HepG2 (cell line): ENCODE measurements around the gene WDR48. TPM values are rescaled to one million over a fixed set of nuclear protein-coding genes. Genes with fewer than 3 reads are reported as not detected.

Experiments
- ATAC-seq: fragments of 200-7000 bp; cut with Tn5 transposase; 3 replicates; pipeline ENCODE4 v1.9.1; 2020; ENCODE audit warnings: mild to moderate bottlenecking, moderate library complexity
- BruUV-seq: library from RNA; stranded (reverse); fragments of 400-500 nt; replicated peaks from 2 replicates; lab custom pipeline; 2021; lab: Mats Ljungman, UMichigan
- CTCF ChIA-PET: fragments of 300-600 bp; formaldehyde crosslinking; extraction: SDS; loops from one replicate; lab custom pipeline; 2021; ENCODE audit warnings: low total read pairs, inconsistent platforms, low intra/inter-chr PET ratio; lab: Yijun Ruan, JAX
- POLR2A ChIA-PET: fragments of 350-600 bp; sonication (Branson Sonifier 250); formaldehyde crosslinking; loops from one replicate; lab custom pipeline; 2020; ENCODE audit warnings: antibody characterized with exemption, inconsistent platforms; lab: Yijun Ruan, JAX
- DNase-seq: peaks from one replicate; pipeline ENCODE4 v3.0.0-alpha.2; 2015; ENCODE audit warnings: low spot score
- FAIRE-seq: peaks from 3 replicates; lab custom pipeline; 2011; peaks lifted over from hg19 to GRCh38; lab: Jason Lieb, UNC
- H2AFZ ChIP-seq: one replicate; pipeline ENCODE4 v1.6.1; 2011; ENCODE audit warnings: low read length, inconsistent platforms
- H3K27ac ChIP-seq: fragments of 300-600 bp; 3 replicates; pipeline ENCODE4 v1.8.0; 2011; ENCODE audit warnings: mixed run types, mild to moderate bottlenecking, mixed read lengths, low read length, inconsistent platforms; ENCODE audit not compliant: insufficient read depth; ENCODE audit errors: extremely low read length
- H3K27me3 ChIP-seq, 2 experiments: fragments of 200-600 bp in 1 of 2; 2 replicates in 1 of 2; 3 replicates in 1 of 2; pipeline versions ENCODE4 v1.6.0 to v1.8.0; 2011; ENCODE audit warnings: low read length in 2 of 2, mild to moderate bottlenecking in 2 of 2, moderate library complexity in 2 of 2, inconsistent platforms in 1 of 2; ENCODE audit not compliant: insufficient read depth in 2 of 2, control insufficient read depth in 1 of 2
- H3K36me3 ChIP-seq, 2 experiments: fragments of 200-600 bp in 1 of 2; replicated peaks in 1 of 2; 2 replicates in 1 of 2; 3 replicates in 1 of 2; pipeline versions ENCODE4 v1.5.1 to v1.8.0; 2011; ENCODE audit warnings: low read length in 2 of 2, inconsistent platforms in 1 of 2; ENCODE audit not compliant: insufficient read depth in 2 of 2, control insufficient read depth in 1 of 2
- H3K4me1 ChIP-seq: 2 replicates; pipeline ENCODE4 v1.5.1; 2012; ENCODE audit warnings: low read length, inconsistent platforms; ENCODE audit not compliant: insufficient read depth
- H3K4me2 ChIP-seq: 2 replicates; pipeline ENCODE4 v1.6.0; 2011; ENCODE audit warnings: low read depth, low read length, inconsistent platforms
- H3K4me3 ChIP-seq, 3 experiments: fragments of 200-600 bp in 1 of 3; sonication (generic), shearing (Covaris generic) in 1 of 3; replicated peaks in 1 of 3; 2 replicates each; pipeline ENCODE4 v1.5.1; 2011 to 2016; ENCODE audit warnings: low read length in 3 of 3, inconsistent platforms in 2 of 3, low read depth in 2 of 3, mild to moderate bottlenecking in 2 of 3, control low read depth in 1 of 3, mixed read lengths in 1 of 3; ENCODE audit not compliant: insufficient read depth in 1 of 3
- H3K79me2 ChIP-seq: one replicate; pipeline ENCODE4 v1.6.1; 2011; ENCODE audit warnings: low read length, inconsistent platforms; ENCODE audit not compliant: insufficient read depth
- H3K9ac ChIP-seq: 2 replicates; pipeline ENCODE4 v1.6.0; 2011; ENCODE audit warnings: mild to moderate bottlenecking, low read depth, low read length, inconsistent platforms; ENCODE audit not compliant: insufficient read depth
- H3K9me3 ChIP-seq: 2 replicates; pipeline ENCODE4 v1.5.1; 2012; ENCODE audit warnings: mild to moderate bottlenecking, low read length
- H4K20me1 ChIP-seq: 2 replicates; pipeline ENCODE4 v1.6.0; 2011; ENCODE audit warnings: inconsistent platforms, mild to moderate bottlenecking, low read length, moderate library complexity; ENCODE audit not compliant: insufficient read depth
- ELF3 ChIP-seq: IDR thresholded peaks from 2 replicates; pipeline ENCODE4 v1.6.1; 2016; ENCODE audit warnings: missing genetic modification reagents, missing compliant biosample characterization
- STAG1 ChIP-seq: sonication (generic); formaldehyde crosslinking; IDR thresholded peaks from 2 replicates; pipeline ENCODE4 v1.4.0; 2020; ENCODE audit warnings: missing genetic modification reagents
- YEATS2 ChIP-seq: sonication (generic); formaldehyde crosslinking; IDR thresholded peaks from 2 replicates; pipeline ENCODE4 v1.4.0; 2020; ENCODE audit warnings: missing genetic modification reagents, borderline replicate concordance
- ZNF678 ChIP-seq: sonication (generic); formaldehyde crosslinking; IDR thresholded peaks from 2 replicates; pipeline ENCODE4 v1.4.0; 2020; ENCODE audit warnings: mild to moderate bottlenecking, missing genetic modification reagents
- ZNF75D ChIP-seq: sonication (generic); formaldehyde crosslinking; IDR thresholded peaks from 2 replicates; pipeline ENCODE4 v1.8.1; 2023; ENCODE audit warnings: missing genetic modification reagents, mild to moderate bottlenecking, borderline replicate concordance
- WGBS: methylation state at CpG from one replicate; pipeline ENCODE4 v1.1.6; 2017; ENCODE audit warnings: low lambda C conversion rate; 5-methylcytosine and 5-hydroxymethylcytosine counted together
- in situ Hi-C: cut with HindIII; loops from 2 replicates; pipeline ENCODE4 v1.10.0; 2017; ENCODE audit warnings: low pct_unique_long_range_greater_than_20kb; ENCODE audit not compliant: extremely low pct_ligation_motif_present
- intact Hi-C: fragments of 100-400 bp; cut with micrococcal nuclease; formaldehyde crosslinking; loops from one replicate; pipeline ENCODE4 v1.10.0; 2022; ENCODE audit not compliant: unreplicated experiment
- polyA plus RNA-seq, 8 experiments: library from polyadenylated mRNA; depleted of rRNA in 3 of 8; stranded (reverse) in 7 of 8; unstranded in 1 of 8; fragments of >200 nt; fragmentation: Illumina TruSeq in 4 of 8; extraction: Trizol in 4 of 8; gene quantifications; 2 replicates each; pipeline versions ENCODE4 v1.2.1 to v1.2.3, GENCODE V29; 2011 to 2016; ENCODE audit warnings: low read depth in 4 of 8, missing spikeins in 1 of 8, mixed read lengths in 1 of 8; ENCODE audit not compliant: insufficient read depth in 1 of 8
- total RNA-seq, 5 experiments: library from RNA; depleted of rRNA; stranded (reverse); fragments of >200 nt; fragmentation: Illumina TruSeq; extraction: Trizol; gene quantifications; 2 replicates each; pipeline ENCODE4 v1.2.3, GENCODE V29; 2016; ENCODE audit warnings: low read depth in 1 of 5
- TF ChIP-seq, protein P1 (sequence below): sonication (generic); formaldehyde crosslinking; IDR thresholded peaks from 2 replicates; pipeline ENCODE4 v1.5.0; 2020; ENCODE audit warnings: mild to moderate bottlenecking, missing genetic modification reagents, moderate library complexity

The WDR48 gene
- total and polyA plus RNA-seq, 2 of the 13 experiments (the other 11 are each of a cell fraction or from before 2014, with no cell fraction given), result 29.2 to 31.2 TPM

DNA sequence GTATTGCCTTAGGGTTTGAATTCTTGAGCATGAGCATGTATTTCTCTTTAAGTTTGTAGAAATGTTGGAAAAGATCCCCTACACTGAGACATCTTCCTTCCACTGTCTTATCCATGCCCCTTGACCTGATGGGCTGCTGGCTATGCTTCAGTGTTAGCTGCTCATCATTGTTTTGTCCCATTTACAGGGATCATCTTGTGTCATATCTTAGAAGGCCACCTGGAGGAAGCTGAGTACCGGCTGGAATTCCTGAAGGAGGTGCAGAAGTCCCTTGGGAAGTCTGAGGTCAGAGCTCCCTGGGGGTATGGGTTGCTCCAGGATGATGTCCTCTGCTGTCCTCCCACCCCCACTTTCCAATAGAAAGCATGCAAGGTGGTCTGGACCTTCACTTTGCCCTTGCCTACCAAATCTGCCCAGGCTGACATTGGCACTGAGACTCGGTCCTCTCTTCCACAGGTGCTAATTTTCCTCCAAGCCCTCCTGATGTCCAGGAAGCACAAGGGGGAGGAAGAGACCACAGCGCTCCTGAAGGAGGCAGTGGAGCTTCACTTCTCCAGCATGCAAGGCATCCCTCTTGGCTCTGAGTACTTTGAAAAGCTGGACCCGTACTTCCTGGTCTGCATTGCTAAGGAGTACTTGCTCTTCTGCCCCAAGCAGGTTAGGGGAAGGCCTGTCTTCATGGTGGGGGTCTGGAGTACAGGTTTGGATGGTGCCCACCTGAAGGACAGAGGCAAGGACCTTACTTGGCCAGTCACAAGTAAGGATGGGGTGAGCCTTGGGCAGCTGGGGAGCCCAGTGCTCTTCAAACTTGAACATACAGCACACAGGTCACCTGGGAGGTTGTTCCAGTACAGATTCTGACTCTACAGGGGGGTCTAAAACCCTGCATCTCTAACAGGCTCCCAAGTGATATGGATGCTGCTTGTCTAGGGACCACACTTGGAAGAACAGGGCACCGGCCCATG lies 73.3 kb downstream of the WDR48 start:
- Histone ChIP-seq H3K9ac (no peak overlapping the region), H3K4me1 (peaks cover 13% of the 10 kb centered on the region), H3K4me3 (no peak overlapping the region), H2AFZ (no peak overlapping the region)
- 20% methylated on average over 5 of the region's 5 CpGs for WGBS
- in situ Hi-C loops, result loop anchor here (5.0 kb wide), 2 partner anchors 62 to 162 kb away; no protein-coding TSS in a partner anchor
- POLR2A ChIA-PET, result interaction anchor here (1.2 to 1.8 kb wide), 2 partner anchors 18 to 163 kb away, joined by 4 to 5 read pairs; no protein-coding TSS in a partner anchor
- DNase-seq, result peak; percentile 20
- TF ChIP-seq ZNF75D (CRISPR knock-in tag) (no peak), ELF3 (0 out of 2 replicates have a peak, but pooled peaks have one; percentile 17), STAG1 (peak; percentile 54), ZNF678 (CRISPR knock-in tag) (no peak), YEATS2 (CRISPR knock-in tag) (no peak)
- TF ChIP-seq, protein P1, sequence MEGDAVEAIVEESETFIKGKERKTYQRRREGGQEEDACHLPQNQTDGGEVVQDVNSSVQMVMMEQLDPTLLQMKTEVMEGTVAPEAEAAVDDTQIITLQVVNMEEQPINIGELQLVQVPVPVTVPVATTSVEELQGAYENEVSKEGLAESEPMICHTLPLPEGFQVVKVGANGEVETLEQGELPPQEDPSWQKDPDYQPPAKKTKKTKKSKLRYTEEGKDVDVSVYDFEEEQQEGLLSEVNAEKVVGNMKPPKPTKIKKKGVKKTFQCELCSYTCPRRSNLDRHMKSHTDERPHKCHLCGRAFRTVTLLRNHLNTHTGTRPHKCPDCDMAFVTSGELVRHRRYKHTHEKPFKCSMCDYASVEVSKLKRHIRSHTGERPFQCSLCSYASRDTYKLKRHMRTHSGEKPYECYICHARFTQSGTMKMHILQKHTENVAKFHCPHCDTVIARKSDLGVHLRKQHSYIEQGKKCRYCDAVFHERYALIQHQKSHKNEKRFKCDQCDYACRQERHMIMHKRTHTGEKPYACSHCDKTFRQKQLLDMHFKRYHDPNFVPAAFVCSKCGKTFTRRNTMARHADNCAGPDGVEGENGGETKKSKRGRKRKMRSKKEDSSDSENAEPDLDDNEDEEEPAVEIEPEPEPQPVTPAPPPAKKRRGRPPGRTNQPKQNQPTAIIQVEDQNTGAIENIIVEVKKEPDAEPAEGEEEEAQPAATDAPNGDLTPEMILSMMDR (CRISPR knock-in tag), result peak; percentile 59
- TF ChIP-seq, all 625 proteins: peak for 3
- Histone ChIP-seq H3K27me3 (no peaks in the 10 kb centered on the region), H4K20me1 (no peaks in the 10 kb centered on the region; the same call in 1 of the 2 replicates), H3K4me2 (no peak overlapping the region; the same call in 1 of the 2 replicates), H3K27ac (no peak overlapping the region), H3K36me3 (no peaks in the 10 kb centered on the region), H3K9me3 (no peaks in the 10 kb centered on the region), H3K79me2 (no peaks in the 10 kb centered on the region)
- CTCF ChIA-PET, result interaction anchor here (3.2 kb wide), 1 partner anchor 162 kb away, joined by 20 read pairs; no protein-coding TSS in a partner anchor
- BruUV-seq, result no TSS peak
- intact Hi-C loops, result loop anchor here (5.0 kb wide), 1 partner anchor 82 kb away; no protein-coding TSS in a partner anchor
- FAIRE-seq (no peak), ATAC-seq (peak; percentile 58)
